Loucy (cell line): ENCODE results near the gene AHI1.

Source experiments
- CTCF ChIP-seq: fragments of 200-600 bp; sonication (generic); conservative IDR thresholded peaks from 2 replicates; pipeline ENCODE4 v1.5.1; 2014; ENCODE audit warnings: mild to moderate bottlenecking, antibody characterized with exemption, low read length
- EZH2phosphoT487 ChIP-seq: fragments of 200-600 bp; IDR thresholded peaks from 2 replicates; pipeline ENCODE4 v1.6.1; 2018; ENCODE audit warnings: antibody characterized with exemption, mild to moderate bottlenecking, moderate library complexity, borderline replicate concordance

GRCh38 chr6:135514706-135515105 lies 17.2 kb upstream of the AHI1 start:
- TF ChIP-seq CTCF (no peak), EZH2phosphoT487 (no peak)
